ENCODE data around the gene TMEM178B. TPM values are rescaled to one million over a fixed set of nuclear protein-coding genes. Genes with fewer than 3 reads are reported as not detected.

TMEM178B gene
- total and polyA plus RNA-seq, 9 of the 15 experiments (the other 6 are each of a cell fraction or from before 2014, with no cell fraction given) = under 0.01 to 0.03 (median 0.01) TPM; not detected in 5

- no peaks in the 10 kb centered on the region for H3K4me1 ChIP-seq (replicated peaks in 1 of 2; ENCODE audit: control insufficient read depth in 2 of 2, insufficient read depth in 2 of 2, low read length in 2 of 2)
Observed at GRCh38 chr7:141468341-141468740, 394.5 kb downstream of the TMEM178B start.

DNA sequence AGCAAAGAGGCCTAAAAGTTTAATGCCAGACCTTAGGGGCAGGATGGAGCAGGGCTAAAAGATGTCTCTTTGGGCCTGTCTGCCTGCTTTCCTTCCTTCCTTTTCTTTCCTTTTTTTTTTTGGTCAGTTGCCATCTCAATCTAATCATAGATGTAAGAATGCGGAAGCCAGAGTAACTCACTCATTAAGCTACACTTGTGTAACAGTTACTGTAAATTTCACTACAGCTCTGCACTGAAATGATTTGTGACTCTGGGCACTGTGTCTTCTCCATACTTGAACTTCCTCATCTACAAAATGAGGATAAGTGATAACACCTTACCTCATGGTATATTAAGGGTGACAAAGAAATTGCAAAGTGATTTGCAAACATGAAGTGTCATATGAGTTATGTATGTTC is 401.8 kb downstream of the TMEM178B start:
- H2AFZ ChIP-seq (ENCODE audit: low read depth, low read length) = no peak overlapping the region
- no peak for FAIRE-seq
- TF ChIP-seq MEIS2 (IDR thresholded peaks at IDR 0.05; ENCODE audit: partially characterized antibody) (peak; percentile 52), PBX2 (CRISPR knock-in tag; IDR thresholded peaks at IDR 0.05; ENCODE audit: low read depth) (no peak), PBX2 (tag; conservative IDR thresholded peaks at IDR 0.05; ENCODE audit: low read depth) (peak; percentile 39; the same call in 1 of the 2 replicates), ZNF146 (CRISPR knock-in tag; IDR thresholded peaks at IDR 0.05; ENCODE audit: unreplicated experiment) (no peak)
- TF ChIP-seq, protein P1, sequence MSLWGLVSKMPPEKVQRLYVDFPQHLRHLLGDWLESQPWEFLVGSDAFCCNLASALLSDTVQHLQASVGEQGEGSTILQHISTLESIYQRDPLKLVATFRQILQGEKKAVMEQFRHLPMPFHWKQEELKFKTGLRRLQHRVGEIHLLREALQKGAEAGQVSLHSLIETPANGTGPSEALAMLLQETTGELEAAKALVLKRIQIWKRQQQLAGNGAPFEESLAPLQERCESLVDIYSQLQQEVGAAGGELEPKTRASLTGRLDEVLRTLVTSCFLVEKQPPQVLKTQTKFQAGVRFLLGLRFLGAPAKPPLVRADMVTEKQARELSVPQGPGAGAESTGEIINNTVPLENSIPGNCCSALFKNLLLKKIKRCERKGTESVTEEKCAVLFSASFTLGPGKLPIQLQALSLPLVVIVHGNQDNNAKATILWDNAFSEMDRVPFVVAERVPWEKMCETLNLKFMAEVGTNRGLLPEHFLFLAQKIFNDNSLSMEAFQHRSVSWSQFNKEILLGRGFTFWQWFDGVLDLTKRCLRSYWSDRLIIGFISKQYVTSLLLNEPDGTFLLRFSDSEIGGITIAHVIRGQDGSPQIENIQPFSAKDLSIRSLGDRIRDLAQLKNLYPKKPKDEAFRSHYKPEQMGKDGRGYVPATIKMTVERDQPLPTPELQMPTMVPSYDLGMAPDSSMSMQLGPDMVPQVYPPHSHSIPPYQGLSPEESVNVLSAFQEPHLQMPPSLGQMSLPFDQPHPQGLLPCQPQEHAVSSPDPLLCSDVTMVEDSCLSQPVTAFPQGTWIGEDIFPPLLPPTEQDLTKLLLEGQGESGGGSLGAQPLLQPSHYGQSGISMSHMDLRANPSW (CRISPR knock-in tag; IDR thresholded peaks at IDR 0.05) = no peak
- DNase-seq (ENCODE audit: extremely low read depth in 1 of 4, low spot score in 3 of 4) = no peak
- peaks cover 10 to 26% of the 10 kb centered on the region in 2 experiments; a peak in 4 of 5 replicates for H3K27me3 ChIP-seq (ENCODE audit: control insufficient read depth in 2 of 2, insufficient read depth in 2 of 2, low read length in 2 of 2)
- no peak for ATAC-seq
- H3K79me2 ChIP-seq (ENCODE audit: control insufficient read depth, insufficient read depth, low read length) = no peaks in the 10 kb centered on the region
- no peaks in the 10 kb centered on the region for H3K9me1 ChIP-seq (ENCODE audit: control insufficient read depth, insufficient read depth, low read length)
- BruUV-seq (replicated peaks) = no TSS peak
- no peaks in the 10 kb centered on the region for H3K4me1 ChIP-seq (replicated peaks in 1 of 2; ENCODE audit: control insufficient read depth in 2 of 2, insufficient read depth in 2 of 2, low read length in 2 of 2)
- CTCF ChIA-PET (ENCODE audit: low intra/inter-chr PET ratio) = no interaction called here
- H3K9me3 ChIP-seq (replicated peaks; ENCODE audit: control insufficient read depth, insufficient read depth, low read depth, low read length) = no peaks in the 10 kb centered on the region
- H3K9ac ChIP-seq (ENCODE audit: insufficient read depth in 1 of 2, low read depth in 2 of 2, low read length in 2 of 2) = no peak overlapping the region
- H3K36me3 ChIP-seq (ENCODE audit: control insufficient read depth, insufficient read depth, low read length) = no peaks in the 10 kb centered on the region
- H3K4me3 ChIP-seq = no peak overlapping the region
- in situ Hi-C loops (cut with MboI) = no loop called here
- WGBS (ENCODE audit: insufficient coverage, low coverage, missing lambda C conversion rate) = 4% methylated on average over 1 of the region's 1 CpG
- intact Hi-C loops (cut with micrococcal nuclease) = no loop called here
- H3K27ac ChIP-seq (ENCODE audit: extremely low read depth, low read depth, low read length) = no peak overlapping the region
- POLR2A ChIA-PET = no interaction called here
- no peaks in the 10 kb centered on the region for H4K20me1 ChIP-seq (replicated peaks; ENCODE audit: control insufficient read depth, insufficient read depth, low read length)
- H3K4me2 ChIP-seq (ENCODE audit: insufficient read depth, low read length) = no peak overlapping the region

More at GRCh38 chr7:141468341-141468740, 394.5 kb downstream of the TMEM178B start:
- Histone ChIP-seq H3K36me3 (ENCODE audit: control insufficient read depth, insufficient read depth, low read length) (no peaks in the 10 kb centered on the region), H3K4me2 (ENCODE audit: insufficient read depth, low read length) (no peak overlapping the region), H3K9ac (ENCODE audit: insufficient read depth in 1 of 2, low read depth in 2 of 2, low read length in 2 of 2) (no peak overlapping the region), H3K27ac (ENCODE audit: extremely low read depth, low read depth, low read length) (no peak overlapping the region), H3K4me3 (no peak overlapping the region), H3K9me3 (replicated peaks; ENCODE audit: control insufficient read depth, insufficient read depth, low read depth, low read length) (no peaks in the 10 kb centered on the region), H3K79me2 (ENCODE audit: control insufficient read depth, insufficient read depth, low read length) (no peaks in the 10 kb centered on the region), H3K27me3 (ENCODE audit: control insufficient read depth in 2 of 2, insufficient read depth in 2 of 2, low read length in 2 of 2) (peaks cover 11 to 39% of the 10 kb centered on the region in 2 experiments; a peak in 4 of 5 replicates), H2AFZ (ENCODE audit: low read depth, low read length) (no peak overlapping the region), H3K9me1 (ENCODE audit: control insufficient read depth, insufficient read depth, low read length) (no peaks in the 10 kb centered on the region), H4K20me1 (replicated peaks; ENCODE audit: control insufficient read depth, insufficient read depth, low read length) (no peaks in the 10 kb centered on the region)
- DNase-seq (ENCODE audit: extremely low read depth in 1 of 4, low spot score in 3 of 4) (no peak), FAIRE-seq (no peak), ATAC-seq (no peak)
- POLR2A ChIA-PET = no interaction called here
- 0% methylated on average over 5 of the region's 5 CpGs for WGBS (ENCODE audit: insufficient coverage, low coverage, missing lambda C conversion rate)
- CTCF ChIA-PET (ENCODE audit: low intra/inter-chr PET ratio) = no interaction called here
- TF ChIP-seq ZFP36 (IDR thresholded peaks at IDR 0.05; ENCODE audit: low read depth, low read length, partially characterized antibody) (peak; percentile 52), SMARCA4 (IDR thresholded peaks at IDR 0.05) (no peak), CBX2 (IDR thresholded peaks at IDR 0.05; ENCODE audit: insufficient read depth, low read length, poor library complexity, severe bottlenecking) (no peak), ZNF239 (CRISPR knock-in tag; IDR thresholded peaks at IDR 0.05) (no peak)
- TF ChIP-seq, protein P2, sequence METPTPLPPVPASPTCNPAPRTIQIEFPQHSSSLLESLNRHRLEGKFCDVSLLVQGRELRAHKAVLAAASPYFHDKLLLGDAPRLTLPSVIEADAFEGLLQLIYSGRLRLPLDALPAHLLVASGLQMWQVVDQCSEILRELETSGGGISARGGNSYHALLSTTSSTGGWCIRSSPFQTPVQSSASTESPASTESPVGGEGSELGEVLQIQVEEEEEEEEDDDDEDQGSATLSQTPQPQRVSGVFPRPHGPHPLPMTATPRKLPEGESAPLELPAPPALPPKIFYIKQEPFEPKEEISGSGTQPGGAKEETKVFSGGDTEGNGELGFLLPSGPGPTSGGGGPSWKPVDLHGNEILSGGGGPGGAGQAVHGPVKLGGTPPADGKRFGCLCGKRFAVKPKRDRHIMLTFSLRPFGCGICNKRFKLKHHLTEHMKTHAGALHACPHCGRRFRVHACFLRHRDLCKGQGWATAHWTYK (CRISPR knock-in tag; IDR thresholded peaks at IDR 0.05) = no peak
- intact Hi-C loops (cut with micrococcal nuclease) (no loop called here), in situ Hi-C loops (cut with MboI) (no loop called here)
- BruUV-seq (replicated peaks) = no TSS peak
